Upper lobe of left lung (tissue), 4 donors: ENCODE data around the gene TNFSF13.

ENCODE experiments used
- CTCF ChIP-seq, 6 experiments: fragments of 450-650 bp in 4 of 6; fragments of 200-600 bp in 2 of 6; sonication (generic) in 2 of 6; IDR thresholded peaks; one replicate each; pipeline ENCODE4 v1.5.1; 2016 to 2019; ENCODE audit warnings: antibody characterized with exemption in 6 of 6
- EP300 ChIP-seq, 4 donors: sonication (generic); formaldehyde crosslinking; IDR thresholded peaks; one replicate each; pipeline ENCODE4 v1.5.1; 2017; ENCODE audit warnings: antibody characterized with exemption in 4 of 4, control low read depth in 2 of 4
- POLR2A ChIP-seq, 4 donors: fragments of 450-650 bp; IDR thresholded peaks; one replicate each; pipeline ENCODE4 v1.5.1; 2016 to 2017; ENCODE audit warnings: antibody characterized with exemption in 4 of 4, mild to moderate bottlenecking in 2 of 4
- POLR2AphosphoS5 ChIP-seq, 2 donors: sonication (generic); formaldehyde crosslinking; IDR thresholded peaks; one replicate each; pipeline ENCODE4 v1.5.1; 2017; ENCODE audit warnings: antibody characterized with exemption in 2 of 2

GRCh38 chr17:7606280-7606679 lies 47.7 kb downstream of the TNFSF13 start:
- no peak for TF ChIP-seq POLR2A (IDR thresholded peaks at IDR 0.05)
- no peak for TF ChIP-seq CTCF (IDR thresholded peaks at IDR 0.05)
- TF ChIP-seq POLR2AphosphoS5 (IDR thresholded peaks at IDR 0.05) = no peak
- no peak for TF ChIP-seq EP300 (IDR thresholded peaks at IDR 0.05)
